GM19395 (cell line): ENCODE results near the gene GOLGA7B.

ENCODE experiments used
- ATAC-seq: cut with Tn5 transposase; IDR thresholded peaks from one replicate; pipeline ENCODE4 v1.9.1; 2021; ENCODE audit warnings: mild to moderate bottlenecking, moderate library complexity; ENCODE audit not compliant: unreplicated experiment

The GOLGA7B gene

DNA sequence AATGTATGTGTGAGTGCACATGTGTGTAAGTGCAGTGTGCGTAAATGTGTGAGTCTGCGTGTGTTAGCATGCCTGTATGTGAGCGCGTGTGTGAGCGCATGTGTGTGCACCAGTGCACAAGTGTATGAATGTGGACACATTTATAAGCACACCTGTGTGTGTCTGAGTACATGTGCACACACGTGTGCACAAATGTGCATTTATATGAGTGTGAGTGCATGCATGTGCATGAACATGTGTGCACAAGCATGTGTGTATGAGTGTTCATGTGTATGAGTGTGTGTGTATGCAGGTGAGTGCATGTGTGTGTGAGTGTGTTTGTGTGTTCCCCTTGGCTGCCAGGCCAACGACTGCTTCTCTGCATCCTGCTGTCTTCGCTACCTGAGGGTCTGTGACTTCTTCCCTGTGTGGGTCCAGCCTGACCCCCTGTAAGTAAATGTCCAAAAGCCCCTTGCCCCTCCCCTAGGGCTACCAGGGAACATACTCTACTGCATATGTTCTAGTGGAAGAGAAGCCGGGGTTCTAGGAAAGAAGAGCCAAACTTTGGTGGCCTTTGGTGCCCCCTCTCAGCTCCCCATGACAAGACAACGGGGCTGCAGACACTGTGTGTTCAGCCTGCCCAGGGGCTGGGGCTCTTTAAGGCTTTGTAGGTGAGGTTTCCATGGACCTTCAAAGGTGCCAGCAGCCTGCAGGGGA lies 17.0 kb downstream of the GOLGA7B start:
- ATAC-seq = no peak

DNA sequence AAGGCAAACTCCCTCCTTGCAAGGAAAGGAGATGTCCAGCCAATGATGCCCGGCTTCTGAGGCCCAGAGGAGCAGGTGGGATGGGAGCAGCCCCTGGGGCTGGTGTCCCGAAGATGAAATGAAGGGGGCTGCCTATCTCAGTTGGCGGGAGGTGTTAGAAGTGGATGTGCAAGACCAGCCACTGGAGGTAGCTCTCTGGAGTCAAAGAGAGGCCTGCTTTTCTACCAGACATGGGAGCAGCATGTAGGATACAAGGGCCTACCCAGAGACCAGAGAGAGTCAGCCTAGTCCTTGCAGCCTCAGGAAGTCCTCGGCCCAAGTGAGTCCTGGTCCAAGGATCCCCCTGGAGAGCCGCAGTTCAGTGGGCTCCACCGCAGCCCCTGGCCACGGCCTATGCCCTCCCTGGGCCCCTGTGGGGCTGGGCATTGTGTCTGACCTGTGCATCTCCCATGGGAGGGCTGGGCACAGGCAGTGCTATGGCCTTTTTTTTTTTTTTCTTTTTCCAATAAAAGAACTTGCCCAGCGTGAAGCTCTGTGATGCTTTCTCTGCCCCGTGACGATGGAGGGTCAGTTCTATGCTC lies 17.7 kb downstream of the GOLGA7B start:
- no peak for ATAC-seq

DNA sequence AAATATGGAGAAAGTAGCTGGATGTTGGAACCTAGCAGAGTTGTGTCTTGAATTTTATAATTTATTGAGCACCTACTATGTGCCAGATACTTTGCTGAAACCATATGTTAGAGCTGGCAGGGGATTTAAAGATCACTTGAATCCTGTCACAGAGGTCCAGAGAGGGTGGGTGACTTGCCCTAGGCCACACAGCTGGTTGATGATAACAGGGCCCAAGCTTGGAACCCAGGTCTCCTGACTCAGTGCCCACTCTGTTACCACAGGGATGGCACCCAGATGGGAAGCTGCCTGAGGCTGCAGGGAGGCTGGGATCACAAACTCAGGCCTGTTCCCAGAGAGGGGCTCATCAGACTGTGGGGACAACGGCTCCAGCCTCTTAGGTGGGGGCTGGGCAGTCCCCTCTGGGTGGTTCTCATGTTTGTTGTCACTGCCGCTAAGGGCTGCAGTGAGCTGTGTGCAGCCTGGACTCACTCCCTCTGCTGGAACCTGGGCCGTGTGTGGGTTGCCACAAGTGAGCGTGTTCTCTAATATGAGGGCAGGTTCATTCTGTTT lies 18.6 kb downstream of the GOLGA7B start:
- no peak for ATAC-seq

DNA sequence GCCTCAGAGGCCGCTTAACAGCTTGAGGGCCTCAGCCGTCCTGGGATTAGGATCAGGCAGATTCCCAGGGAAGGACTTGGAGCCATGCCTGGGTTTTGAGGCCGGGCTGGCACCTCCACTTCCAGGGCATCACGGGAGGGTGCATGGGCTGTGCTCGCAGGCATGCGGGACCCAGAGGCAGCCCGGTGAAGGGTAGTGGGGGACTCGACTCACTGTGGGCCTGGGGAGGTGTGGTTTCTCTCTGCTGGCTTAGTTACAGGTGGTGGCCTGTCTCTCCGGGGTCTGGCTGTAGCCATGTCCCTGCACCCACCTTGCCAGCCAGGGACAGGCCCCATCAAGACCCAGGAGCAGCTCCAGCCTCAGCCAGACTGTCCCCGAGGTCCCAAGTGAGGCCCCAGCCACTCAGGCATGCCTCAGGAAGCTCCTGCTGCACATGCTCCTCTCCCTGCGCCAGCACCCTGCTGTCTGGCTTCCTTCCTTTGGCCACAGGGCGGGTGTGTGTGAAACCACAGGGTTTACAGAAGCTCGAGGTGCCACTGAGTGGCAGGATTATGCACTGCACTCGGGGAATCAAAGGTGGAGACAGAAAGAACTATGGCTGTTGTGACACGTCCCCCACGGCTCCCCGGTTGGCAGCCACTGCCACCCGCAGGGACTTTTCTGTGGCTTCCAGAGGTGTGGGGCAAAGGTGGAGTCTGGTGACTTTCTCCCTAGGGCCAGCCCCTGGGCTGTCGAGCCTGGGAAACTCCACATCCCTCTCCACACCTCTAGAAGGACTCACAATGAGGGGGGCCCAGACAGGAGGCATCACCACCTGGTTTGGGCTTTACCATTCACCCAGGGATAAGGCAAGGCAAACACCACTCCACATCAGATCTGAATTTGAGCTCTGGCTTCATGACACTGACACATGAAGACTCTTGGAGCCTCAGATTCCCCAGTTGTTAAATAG lies 19.7 kb downstream of the GOLGA7B start:
- peak; percentile 98 for ATAC-seq

DNA sequence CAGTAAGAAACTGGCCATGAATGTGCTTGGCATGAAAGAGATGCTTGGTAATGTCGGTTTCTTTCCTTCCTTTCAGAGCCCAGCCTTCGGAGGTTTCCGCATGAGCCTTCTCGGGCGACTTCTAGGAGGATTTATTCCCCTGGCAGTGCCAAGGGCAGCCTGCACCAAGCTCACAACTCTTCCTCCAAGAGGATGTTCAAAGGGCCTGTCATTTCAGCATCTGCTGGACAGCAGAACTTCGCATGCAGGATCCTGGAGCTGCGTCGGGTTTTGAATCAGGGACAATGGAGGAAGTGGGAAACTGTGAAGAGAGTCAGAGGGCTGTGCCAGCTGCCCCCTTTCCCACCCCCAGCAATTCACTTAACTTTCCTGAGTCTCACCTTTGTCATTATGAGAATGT lies 21.3 kb downstream of the GOLGA7B start:
- ATAC-seq = no peak

DNA sequence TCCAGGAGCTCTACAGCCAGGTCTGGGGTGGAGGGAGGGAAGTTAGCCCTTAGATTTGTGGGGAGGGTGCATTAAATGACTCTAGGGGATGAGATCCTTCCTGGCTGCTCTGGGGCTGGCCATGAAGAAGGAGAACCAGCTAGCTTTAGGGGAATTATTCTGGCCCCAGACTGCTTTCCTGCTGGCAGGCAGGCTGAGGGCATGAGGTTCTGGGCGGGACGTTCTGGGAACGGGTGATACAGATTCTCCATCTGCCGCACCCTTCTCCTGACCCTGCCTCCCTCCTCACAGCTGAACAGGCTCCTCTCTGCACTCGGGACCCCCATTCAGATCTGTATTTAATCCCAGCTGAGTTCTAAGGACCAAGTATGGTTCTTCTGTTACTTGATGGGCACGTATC lies 23.9 kb downstream of the GOLGA7B start:
- ATAC-seq = no peak

DNA sequence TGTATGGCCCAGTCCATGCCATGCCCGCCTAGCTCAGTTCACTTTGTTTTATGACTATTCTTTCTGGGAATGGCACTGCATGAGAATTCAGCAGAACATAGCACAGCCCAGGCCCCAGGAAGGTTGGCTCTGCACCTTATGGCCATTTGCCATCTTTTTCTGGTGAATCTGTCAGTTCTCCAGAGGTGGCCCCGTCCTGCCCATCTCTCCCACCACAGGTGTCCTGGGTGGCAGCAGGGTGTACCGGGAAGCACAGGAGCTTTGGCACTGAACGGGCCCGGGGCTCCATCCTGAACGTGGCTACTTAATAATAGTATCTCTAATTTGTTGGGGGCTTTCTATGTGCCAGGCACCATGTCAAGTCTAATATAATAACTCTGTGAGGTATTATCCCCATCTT lies 24.7 kb downstream of the GOLGA7B start:
- no peak for ATAC-seq

DNA sequence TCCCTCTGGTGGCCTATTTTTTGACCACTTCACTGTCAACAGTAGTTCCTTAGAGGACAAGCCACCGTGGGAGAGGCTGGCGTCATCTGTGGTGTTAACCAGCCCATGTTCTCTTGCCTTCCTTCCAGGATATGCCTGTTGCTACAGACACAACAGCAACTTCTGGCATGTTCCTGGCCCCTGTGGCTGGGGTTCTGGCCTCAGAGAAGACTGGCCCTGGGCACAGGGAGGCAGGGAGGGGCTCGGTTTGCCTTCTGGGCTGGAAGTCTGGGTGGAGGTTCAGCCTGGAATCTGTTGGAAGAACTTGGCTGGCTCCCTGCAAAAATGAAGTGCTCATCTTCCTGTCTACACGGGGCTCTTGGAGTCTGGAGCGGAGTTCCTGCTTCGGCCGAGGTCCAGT lies 25.7 kb downstream of the GOLGA7B start:
- no peak for ATAC-seq

DNA sequence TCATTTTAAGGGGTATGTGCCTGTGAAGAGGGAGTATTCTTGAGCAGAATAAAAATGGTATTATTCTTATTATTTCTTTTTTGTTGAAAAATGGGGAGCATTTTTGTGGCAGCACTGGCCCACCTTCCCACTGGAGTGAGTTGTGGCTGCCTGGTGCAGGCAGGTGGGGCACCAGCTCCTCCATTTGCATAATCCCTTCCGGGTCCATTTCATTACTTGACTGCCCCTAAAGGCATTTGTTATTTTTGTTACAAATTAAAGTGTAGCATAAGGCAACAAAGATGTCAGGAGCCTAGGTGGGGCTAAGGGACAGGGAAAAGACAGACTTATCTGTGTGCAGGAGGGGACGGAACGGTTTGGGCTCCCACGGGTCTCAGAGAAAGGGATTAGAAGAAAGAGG lies 26.8 kb downstream of the GOLGA7B start:
- no peak for ATAC-seq

DNA sequence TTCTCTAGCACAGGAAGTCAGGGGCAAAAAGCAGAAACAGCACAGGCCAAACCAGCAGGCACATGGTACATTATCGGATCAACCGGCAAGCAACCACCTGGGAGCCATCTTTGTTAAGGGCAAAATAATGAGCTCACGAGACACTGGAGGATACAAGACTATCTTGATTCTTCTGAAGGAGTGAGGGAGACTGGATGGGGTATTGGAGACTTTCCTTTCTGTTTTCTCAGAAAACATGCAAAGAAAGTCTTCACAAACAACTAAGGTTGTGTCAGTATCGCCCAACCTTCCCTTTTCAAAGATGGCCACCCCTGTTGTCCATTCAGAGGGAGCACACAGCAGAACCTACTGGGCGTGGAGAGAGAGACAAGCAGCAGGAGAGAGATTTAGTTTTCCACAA lies 29.6 kb downstream of the GOLGA7B start:
- ATAC-seq = no peak

DNA sequence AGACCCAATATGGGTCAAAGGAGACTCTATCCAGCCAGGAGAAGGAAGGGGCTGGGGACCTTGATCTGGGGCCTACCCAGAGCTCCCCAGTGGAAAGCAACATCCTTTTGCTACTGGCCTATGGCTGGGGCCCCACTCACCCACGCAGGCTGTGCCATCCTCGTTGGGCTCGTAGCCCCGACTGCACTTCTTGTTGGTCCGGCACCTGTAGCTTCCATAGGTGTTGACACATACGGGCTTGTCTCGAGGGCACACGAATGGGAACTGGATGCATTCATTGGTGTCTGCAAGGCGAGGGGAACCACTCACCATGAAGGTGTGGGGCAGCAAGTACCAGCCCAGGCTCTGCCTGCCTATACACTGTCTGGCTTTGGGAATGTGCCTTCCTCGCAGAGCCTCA lies 30.5 kb downstream of the GOLGA7B start:
- ATAC-seq = no peak

DNA sequence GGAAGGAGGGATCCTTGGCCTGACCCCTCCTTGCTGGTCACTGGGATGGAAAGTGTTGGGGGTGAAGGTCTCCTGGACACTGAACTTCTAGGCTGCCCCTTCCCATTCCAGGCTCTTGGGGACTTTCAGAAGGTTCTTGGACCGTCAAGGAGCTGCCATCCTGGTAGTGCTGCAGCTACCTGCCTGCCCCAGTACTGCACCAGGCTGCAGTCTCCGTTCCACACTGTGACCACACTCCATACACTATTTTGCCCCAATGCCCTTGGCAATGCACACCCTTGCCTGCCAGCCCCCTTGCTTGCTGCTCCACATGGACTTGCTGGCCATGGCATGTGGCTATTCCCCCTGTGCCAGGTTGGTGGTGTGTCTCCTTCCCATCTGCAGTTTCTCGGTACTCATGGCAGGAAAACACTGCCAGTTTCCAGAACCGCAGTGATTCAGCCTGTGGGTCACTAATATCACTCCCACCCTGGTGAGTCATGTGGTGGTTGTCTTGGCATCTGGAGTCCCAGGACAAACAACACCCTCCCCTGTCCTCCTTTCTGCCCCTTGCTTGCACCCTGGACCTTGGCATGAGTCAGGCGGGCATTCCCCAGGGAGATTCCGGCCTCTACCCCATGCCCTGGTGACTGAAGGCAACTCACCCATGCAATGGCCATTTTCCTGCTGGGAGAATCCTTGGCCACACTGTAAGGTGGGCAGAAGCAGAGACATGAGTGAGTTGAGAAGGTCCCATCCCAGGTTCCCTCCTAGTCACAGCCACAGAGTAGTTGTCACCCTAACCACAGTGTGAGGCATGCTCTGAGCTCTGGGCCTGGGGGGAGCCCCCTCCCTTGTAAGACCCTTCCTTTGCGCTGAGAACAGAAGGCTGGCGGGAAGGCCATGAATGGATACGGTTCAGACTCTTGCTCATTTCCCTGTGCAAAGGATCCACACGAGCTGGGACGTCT lies 32.8 kb downstream of the GOLGA7B start:
- no peak for ATAC-seq

DNA sequence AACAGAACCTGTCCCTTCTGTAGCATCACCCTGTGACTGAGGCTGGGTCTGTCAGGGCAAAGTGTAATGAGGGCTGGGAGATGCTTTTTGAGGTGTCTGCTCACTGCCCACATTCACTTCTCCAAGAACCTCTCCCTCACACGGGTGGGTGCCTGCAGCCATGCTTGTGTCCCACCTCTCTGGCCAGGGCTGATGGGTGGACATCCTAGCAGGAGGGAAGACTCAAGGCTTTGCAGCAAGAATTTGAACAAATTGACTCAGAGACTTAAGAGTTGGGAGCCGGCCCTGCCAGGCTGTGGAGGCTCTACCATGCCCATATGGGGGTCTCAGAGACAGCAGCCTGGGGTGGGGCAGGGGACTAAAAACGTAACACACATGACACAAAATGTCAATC lies 33.4 kb downstream of the GOLGA7B start:
- ATAC-seq = no peak

DNA sequence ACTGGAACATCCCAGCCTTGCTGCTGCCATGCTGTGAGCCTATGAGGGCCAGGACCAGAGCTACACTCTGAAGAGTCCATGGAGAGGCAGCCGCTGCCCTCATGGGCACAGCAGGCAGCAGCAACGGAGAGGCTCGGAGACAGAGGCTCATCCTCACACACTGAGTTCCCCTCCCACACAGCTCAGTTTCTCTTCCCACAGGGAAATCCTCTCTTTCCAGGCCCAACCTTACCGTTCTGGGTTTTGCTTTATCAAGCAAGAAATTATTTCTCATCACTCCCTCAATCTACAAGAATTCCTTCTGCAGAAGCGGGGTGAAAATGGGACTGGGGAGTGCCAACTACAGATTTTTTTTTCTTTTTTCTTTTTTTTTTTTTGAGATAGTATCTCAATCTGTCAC lies 36.6 kb downstream of the GOLGA7B start:
- ATAC-seq = no peak

DNA sequence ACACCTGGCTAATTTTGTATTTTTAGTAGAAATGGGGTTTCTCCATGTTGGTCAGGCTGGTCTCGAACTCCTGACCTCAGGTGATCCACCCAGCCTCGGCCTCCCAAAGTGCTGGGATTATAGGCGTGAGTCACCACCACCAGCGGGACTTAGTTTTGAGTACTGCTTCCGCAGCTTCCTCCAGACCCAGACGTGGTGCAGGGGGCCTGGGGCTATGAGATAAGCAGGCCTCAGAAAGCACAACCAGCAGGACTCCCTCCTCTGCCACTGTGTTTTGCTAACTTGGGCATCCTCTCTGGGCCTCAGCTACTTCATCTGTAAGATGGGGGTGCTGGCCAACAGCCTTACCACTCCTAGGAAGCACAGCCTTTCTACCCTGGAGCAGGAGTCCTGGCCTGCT lies 37.8 kb downstream of the GOLGA7B start:
- ATAC-seq = no peak

DNA sequence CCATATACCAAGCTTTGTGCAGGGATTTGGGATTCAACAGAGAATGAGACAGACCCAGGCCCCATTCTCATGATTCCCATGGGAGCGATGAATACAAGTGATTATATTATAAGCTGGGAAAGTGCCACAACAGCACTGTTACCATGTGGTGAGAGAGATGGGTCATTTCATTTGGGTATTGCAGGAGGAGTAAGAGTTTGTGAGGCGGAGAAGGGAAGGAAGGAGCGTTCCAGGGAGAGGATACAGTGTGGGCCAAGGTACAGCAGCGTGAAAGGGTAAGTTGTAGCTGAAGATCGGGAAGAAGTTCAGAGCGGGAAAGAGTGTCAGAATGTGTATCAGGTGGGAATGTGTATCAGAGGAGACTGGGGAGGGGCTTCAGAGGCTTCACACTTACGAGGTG lies 38.5 kb downstream of the GOLGA7B start:
- no peak for ATAC-seq

DNA sequence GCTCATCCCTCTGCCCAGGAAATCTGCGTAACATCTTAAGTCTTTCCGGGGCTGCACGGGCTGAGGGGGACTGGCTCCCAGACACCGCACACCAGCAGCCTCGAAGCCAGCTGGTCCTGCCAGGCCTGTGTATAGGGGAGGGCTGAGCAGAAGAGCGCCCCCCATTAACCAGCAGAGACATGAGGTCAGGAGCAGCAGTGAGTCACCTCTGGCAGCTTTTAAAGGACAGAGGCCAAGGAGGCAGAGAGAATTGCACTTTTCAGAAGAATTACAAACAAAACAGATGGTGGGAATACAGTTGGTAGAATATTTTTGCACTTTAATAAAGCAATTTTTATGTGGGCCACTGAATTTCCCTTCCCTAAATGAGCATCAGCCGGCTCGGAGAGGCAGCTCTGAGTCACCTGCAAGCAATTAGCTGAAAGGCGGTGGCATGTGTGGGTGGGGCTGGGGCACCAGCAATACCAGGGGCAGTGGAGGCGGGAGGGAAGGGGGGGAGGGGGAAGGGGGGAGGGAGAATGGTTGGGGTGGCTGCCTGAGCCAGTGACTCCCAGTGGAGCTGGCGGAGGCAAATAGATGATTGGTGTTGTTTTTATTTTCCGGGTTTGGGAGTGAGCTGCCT lies 39.1 kb downstream of the GOLGA7B start:
- no peak for ATAC-seq

DNA sequence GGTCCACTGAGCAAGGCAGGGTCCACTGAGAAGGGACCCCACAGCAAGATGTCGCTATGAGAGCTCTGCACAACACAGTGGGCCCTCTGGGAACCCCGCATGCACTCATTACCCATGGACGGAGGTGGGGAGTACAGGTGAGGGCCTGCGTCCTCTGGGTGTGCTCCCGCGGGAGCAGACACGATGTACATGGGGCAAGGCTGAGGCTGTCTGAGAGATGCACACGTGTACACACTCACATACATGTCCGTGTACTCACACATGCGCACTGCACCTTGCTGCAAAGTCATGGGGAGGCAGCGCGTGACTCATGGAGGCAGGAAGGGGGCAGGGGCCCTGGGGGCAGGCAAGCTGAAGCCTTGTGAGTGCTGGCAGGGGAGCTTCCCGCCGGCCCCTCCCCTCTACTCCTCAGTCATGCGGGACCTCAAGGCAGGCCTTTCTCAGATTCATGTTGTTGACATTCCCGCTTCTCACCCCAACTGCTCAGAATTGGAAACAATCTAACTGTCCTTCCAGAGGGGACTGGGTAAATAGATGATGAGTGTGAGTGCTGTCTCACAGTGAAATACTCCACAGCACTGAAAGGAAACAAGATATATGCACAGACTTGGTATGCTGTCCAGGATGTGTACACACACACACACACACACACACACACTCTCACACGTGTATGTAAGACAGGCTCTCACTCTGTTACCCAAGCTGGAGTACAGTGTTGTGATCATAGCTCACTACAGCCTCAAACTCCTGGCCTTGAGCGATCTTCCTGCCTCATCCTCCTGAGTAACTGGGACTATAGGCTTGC lies 40.0 kb downstream of the GOLGA7B start:
- no peak for ATAC-seq

DNA sequence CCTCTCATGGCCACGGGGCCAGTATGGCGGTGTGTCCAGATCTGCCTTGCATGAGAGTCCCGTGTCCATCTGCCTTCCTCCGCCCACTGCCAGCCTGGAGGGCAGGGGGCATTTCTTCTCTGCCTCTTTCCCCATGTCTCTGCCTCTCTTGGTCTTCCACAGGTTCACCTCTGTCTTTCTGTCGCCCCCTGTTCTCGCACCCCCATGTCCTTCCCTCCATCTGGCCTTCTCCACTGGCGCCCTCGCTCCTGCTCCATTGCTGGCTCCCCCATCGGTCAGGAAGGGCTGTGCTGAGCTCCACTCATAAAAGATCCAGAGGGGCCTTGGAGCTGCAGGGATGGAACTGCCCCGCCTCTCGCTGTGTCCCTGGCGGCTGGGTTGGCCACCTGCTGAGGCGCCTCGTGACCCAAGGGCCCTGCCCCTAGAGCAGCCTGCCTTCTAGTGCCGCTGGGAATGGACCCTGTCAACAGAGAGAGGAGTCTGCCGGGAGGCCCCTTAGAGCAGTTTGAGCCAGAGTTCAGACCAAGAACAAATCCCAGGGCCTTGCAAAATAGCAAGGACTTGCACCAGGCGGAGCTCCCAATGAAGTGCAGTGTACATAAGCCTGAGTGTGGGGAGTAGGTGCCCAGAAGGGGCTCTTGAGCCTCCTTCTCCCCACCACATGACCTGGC lies 42.0 kb downstream of the GOLGA7B start:
- ATAC-seq = no peak
